ENCODE measurements around the gene GCHFR. TPM values are rescaled to one million over a fixed set of nuclear protein-coding genes. Genes with fewer than 3 reads are reported as not detected.

GCHFR gene
- total and polyA plus RNA-seq, 12 donors, result 2.2 to 10.8 (median 3.9) TPM

DNA sequence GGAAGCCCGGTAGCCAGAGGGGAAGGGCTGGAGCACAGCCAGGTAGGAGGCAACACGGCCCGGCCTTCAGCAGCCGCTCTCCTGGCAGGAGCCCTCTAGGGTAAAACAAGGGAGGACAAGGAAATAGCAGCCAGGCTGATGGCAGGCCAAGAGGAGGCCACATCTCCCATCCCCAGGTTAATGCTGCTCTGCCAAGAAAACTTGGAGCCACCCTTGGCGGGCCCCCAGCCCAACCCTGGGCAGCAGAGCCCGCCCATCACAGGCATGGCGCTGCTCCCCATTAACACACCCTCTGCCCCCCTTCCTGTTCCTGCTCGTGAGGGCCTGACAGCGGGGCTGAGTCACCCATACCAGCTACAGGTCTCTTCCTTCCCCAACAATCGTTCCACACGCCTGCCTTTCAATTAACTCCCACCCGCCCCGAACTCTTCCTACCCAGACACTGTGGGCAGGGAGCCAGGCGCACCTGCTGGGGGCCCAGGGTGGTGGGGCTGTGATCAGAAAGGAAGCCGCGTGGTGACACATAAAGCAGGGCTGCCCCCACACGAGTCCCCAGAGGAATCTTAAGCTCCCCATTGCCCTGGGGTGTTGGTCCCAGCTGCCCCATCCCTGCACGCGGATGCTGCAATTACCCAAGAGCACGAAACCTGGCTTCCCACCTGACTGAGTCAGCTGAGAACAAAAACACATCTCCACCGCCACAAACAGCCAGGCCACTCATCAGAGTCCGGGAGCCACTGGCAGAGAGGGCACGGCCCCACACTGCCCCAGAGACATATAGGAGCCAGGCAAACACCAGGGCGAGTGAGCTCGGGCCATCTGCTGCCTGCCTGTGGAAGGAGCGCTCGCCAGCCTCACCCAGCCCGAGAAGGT, 5.6 kb downstream of the GCHFR start, which contains the start of gene C15orf62:
TSS of gene C15orf62 (plus strand) at position 707 of the 873 bp plus-strand sequence. CDS start 516 bp downstream, outside the sequence.
- no peak for DNase-seq
- intact Hi-C loops (cut with DNase I), result loop anchor here in 1 of 10 donors (10.0 kb wide), 1 partner anchor 95 kb away; no protein-coding TSS in a partner anchor

DNA sequence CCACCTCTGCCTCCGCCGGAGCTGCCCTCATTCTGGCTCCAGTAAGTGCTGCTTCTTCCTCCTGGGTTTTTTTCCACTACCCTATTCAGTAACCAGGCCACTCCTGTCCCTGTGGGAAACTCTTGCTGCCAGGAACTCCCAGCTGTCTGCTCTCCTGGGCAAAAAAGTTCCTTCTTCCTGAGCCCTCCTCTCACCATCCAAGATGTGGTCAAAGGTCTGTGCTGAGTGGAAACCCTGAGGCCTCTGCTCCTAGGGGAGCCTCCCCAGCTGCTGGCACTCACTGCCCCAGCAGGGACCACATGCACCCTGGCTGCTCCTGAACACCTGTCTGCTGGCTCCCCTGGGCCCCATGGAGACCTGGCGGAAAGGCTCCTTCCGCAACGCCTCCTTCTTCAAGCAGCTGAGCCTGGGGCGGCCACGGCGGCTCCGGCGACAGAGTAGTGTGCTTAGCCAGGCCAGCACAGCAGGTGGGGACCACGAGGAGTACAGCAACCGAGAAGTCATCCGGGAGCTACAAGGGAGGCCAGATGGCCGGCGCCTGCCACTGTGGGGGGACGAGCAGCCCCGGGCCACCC, 6.4 kb downstream of the GCHFR start:
- Histone ChIP-seq H3K36me3 (peaks cover 0 to 74% (median 31%) of the 10 kb centered on the region in 9 donors), H3K27me3 (no peaks in the 10 kb centered on the region), H3K27ac (peak overlapping the region in 4 of 10 donors; percentile 7 to 35 (median 20)), H3K9me3 (no peaks in the 10 kb centered on the region), H3K4me3 (no peak overlapping the region), H3K4me1 (peaks cover 0 to 27% (median 10%) of the 10 kb centered on the region in 9 donors)
- intact Hi-C loops (cut with DNase I), result loop anchor here in 1 of 10 donors (10.0 kb wide), 1 partner anchor 95 kb away; no protein-coding TSS in a partner anchor
- no peak for ATAC-seq
- WGBS, 2 donors, result 83 to 88% methylated on average over 17 of the region's 17 CpGs
- no peak for DNase-seq
- TF ChIP-seq, protein P1, sequence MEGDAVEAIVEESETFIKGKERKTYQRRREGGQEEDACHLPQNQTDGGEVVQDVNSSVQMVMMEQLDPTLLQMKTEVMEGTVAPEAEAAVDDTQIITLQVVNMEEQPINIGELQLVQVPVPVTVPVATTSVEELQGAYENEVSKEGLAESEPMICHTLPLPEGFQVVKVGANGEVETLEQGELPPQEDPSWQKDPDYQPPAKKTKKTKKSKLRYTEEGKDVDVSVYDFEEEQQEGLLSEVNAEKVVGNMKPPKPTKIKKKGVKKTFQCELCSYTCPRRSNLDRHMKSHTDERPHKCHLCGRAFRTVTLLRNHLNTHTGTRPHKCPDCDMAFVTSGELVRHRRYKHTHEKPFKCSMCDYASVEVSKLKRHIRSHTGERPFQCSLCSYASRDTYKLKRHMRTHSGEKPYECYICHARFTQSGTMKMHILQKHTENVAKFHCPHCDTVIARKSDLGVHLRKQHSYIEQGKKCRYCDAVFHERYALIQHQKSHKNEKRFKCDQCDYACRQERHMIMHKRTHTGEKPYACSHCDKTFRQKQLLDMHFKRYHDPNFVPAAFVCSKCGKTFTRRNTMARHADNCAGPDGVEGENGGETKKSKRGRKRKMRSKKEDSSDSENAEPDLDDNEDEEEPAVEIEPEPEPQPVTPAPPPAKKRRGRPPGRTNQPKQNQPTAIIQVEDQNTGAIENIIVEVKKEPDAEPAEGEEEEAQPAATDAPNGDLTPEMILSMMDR (IDR thresholded peaks at IDR 0.05), result no peak

More for the DNA sequence above, 5.6 kb downstream of the GCHFR start, which contains the start of gene C15orf62:
- Histone ChIP-seq H3K36me3 (peaks cover 0 to 66% (median 23%) of the 10 kb centered on the region in 9 donors), H3K4me3 (no peak within 1 kb of the TSS), H3K27me3 (no peaks in the 10 kb centered on the region), H3K27ac (peak within 1 kb of the TSS in 8 of 10 donors; percentile 7 to 44 (median 18)), H3K4me1 (peaks cover 0 to 34% (median 16%) of the 10 kb centered on the region in 9 donors), H3K9me3 (no peaks in the 10 kb centered on the region)
- TF ChIP-seq, protein P1 (IDR thresholded peaks at IDR 0.05), result no peak
- peak in 2 of 8 donors; percentile 8 to 15 for ATAC-seq
- 66 to 68% methylated on average over 28 of the region's 28 CpGs for WGBS, 2 donors

DNA sequence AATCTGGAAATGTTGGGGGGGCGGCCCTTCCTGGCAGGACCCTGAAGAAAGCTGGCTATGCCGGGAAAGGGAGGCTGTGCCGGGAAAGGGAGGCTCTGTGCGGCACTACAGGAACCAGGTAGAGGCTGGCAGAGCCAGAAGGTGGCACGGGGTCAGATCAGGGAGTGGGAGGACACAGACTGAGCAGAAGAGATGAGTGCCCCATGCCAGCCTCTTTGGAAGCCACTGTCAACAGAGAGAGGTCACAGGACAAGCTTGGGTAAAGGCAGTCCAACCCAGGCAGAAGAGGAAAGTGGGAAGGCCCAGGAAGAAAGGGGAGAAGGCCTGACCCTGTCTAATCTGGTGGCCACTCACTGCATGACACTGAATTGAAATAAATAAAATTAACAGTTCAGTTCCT, 7.4 kb downstream of the GCHFR start:
- WGBS, 2 donors, result 93 to 96% methylated on average over 5 of the region's 5 CpGs
- no peak for ATAC-seq
- Histone ChIP-seq H3K27ac (no peak overlapping the region), H3K27me3 (no peaks in the 10 kb centered on the region), H3K9me3 (no peaks in the 10 kb centered on the region), H3K4me1 (peaks cover 0 to 24% (median 10%) of the 10 kb centered on the region in 9 donors), H3K36me3 (peaks cover 0 to 84% (median 41%) of the 10 kb centered on the region in 9 donors), H3K4me3 (no peak overlapping the region)
- intact Hi-C loops (cut with DNase I), result loop anchor here in 1 of 10 donors (10.0 kb wide), 1 partner anchor 96 kb away; no protein-coding TSS in a partner anchor
- no peak for DNase-seq
- TF ChIP-seq, protein P1 (IDR thresholded peaks at IDR 0.05), result no peak

DNA sequence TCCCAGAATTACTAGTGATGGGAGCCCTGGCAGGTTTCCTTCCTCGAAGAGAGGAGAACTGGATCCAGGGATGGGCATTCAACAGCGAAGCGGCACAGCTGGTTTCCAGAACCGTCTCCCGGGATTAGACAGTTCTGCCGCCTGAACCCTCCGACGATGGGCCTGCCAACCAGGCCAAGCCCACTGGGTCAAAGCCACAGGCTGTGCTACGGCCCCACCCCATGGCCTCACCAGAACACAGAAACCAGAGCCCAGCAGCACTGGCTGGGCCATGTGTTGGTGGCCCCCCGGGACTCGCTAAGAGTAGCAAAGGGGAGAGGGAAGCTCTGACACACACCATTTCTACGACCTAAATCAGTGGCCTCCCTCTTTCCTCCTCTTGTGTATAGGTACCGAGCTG, 8.1 kb downstream of the GCHFR start:
- no peak overlapping the region for H3K27ac ChIP-seq
- no peak overlapping the region for H3K4me3 ChIP-seq
- H3K27me3 ChIP-seq, result no peaks in the 10 kb centered on the region
- no peak for ATAC-seq
- H3K36me3 ChIP-seq, result peaks cover 0 to 88% (median 46%) of the 10 kb centered on the region in 9 donors
- no peak for DNase-seq
- H3K9me3 ChIP-seq, result no peaks in the 10 kb centered on the region
- peaks cover 0 to 27% (median 10%) of the 10 kb centered on the region in 9 donors for H3K4me1 ChIP-seq
- WGBS, 2 donors, result 87 to 88% methylated on average over 13 of the region's 13 CpGs
- TF ChIP-seq, protein P1 (IDR thresholded peaks at IDR 0.05), result no peak
- intact Hi-C loops (cut with DNase I), result loop anchor here in 1 of 10 donors (10.0 kb wide), 1 partner anchor 97 kb away; no protein-coding TSS in a partner anchor

Data from heart right ventricle (tissue), 16 donors.